Dedifferentiated amniotic fluid mesenchymal stem cell (primary cell): ENCODE results near the gene CEBPB.

Source experiments
- DNase-seq: peaks from one replicate; pipeline ENCODE4 v3.0.0-alpha.2; 2016; ENCODE audit errors: extremely low spot score

Gene CEBPB

GRCh38 chr20:50229156-50229607 lies 38.6 kb downstream of the CEBPB start:
- no peak for DNase-seq

- DNase-seq: no peak
Measured at GRCh38 chr20:50230184-50230583, 39.6 kb downstream of the CEBPB start.

- DNase-seq: no peak
Measured at GRCh38 chr20:50230871-50231560, 40.4 kb downstream of the CEBPB start.

GRCh38 chr20:50231854-50232253 lies 41.2 kb downstream of the CEBPB start:
- no peak for DNase-seq

GRCh38 chr20:50232651-50233324 lies 42.2 kb downstream of the CEBPB start:
- no peak for DNase-seq

DNA sequence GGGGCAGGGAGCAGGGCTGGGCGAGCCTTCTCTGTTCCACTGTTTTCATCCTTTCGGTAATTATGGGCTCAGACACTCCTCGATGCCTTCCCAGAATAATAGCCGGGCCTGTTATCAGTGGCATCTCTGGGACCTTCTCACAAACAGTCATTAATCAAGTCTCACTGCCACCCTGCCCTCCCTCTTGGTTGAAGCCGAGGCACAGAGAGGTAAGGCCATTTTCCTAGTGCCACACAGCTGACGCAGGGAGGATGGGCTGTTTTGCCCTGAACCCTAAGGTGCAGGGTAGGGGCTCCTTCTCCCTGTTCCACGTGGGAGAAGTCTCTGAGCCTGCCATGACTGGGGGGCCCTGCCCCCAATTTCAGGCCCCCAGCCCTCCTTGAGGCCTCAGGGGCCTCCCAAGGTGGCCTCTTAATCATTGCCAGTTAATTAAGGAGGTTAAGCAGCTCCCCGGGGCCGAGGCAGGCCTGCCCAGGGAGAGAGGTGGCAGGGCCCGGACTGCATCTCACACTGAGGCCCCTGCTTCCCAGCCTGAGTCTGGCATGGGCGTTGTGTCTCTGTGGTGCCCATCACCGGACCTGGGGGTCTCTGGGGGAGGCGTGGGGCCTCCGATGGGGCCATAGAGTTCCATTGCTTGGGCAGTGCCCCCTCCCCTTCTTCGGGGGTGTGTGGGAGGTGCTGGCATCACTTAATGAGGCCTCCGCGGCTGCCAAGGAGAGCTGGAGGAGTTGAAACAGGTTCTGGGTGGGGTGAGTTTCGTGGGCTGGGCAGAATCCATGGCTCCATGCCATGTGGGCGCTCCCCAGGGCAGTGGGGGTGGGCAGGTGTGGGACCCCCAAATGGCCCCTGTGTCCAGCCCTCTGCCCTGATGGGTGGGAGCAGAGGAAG lies 42.9 kb downstream of the CEBPB start:
- no peak for DNase-seq

GRCh38 chr20:50234288-50234687 lies 43.7 kb downstream of the CEBPB start:
- no peak for DNase-seq

DNA sequence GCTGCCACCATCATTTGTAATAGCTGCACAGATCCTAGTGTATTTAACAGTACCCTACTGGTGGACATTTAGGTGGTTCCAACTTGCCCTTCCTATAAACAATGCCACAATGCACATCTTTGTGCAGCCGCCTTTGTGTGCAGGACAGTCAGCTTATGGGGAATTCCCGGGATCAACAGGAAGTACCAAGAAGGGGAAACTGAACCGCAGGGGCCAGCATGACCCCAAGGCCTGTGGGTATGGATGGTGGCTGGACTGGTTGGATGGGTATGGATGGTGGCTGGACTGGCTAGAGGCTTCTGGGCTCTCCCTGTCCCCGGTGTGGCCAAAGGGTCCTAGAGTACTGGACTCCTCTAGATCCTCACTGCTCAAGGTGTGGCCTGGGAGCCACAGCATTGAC lies 46.7 kb downstream of the CEBPB start:
- DNase-seq: no peak

DNA sequence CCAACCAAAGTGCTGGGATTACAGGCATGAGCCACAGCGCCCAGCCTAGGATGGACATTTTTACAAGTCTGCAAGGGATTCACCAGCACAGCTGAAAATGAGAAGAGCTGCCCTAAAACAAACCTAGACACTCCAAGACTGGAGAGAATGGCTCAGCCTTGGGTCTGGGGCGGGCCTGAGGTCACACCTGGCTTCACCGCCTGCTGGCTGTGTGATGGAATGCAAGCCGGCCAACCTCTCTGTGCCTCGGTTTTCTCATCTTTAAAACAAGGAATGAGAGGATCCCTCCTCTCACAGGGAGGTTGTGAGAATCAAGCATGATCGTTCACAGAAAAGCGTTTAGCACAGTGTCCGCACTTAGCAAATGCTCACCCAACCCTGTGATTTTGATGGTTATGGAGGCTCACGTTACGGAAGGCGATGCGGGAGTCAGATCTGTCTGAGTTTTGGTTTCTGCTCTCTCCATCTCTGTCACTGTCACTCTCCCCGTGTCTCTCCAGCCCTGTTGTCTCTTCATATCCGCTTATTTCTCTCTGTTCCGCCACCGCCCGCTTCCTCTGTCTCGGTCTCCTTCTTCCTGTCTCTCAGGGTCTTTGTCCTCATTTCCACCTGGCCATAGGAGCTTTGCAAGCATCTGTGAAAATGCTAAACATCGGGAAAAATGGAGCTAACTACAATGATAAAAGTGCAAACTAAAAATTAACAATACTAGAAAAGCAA lies 47.6 kb downstream of the CEBPB start:
- no peak for DNase-seq

DNA sequence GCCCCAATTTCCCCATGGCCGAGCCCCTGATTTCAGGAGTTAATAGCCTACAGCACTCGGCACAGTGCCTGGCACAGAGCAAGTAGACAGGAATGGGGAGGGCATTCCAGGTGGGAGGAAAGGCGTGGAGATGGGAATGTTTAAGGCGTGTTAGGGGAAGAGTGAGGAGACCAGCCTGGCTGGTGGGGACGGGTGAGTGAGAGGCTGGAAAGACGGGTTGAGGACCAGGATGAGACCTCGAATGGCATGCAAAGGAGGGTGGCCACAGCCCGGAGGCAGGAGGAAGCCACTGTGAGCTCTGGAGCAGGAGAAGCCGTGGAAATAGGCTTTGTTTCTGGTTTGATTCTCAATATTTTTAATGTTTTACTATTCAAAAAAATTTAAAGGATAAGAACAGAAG lies 49.5 kb downstream of the CEBPB start:
- DNase-seq: no peak

DNA sequence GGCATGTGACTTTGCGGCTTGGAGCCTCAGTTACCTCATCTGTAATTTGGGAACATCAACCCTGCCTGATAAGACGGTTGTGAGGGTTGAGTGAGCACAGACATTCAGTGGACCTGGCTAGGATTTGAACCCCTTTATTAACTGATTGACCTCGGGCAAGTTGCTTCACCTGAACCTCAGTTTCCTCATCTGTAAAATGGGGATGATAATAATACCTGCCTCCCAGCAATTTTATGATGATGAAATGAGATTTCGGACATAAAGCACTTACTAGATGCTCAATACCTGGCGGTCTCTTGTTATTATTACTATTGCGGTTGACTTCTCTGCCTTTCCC lies 51.5 kb downstream of the CEBPB start:
- DNase-seq: no peak
